ENCODE measurements around the gene MRPL2.
"Not testable (repeated sequence)": the region's sequence is repeated elsewhere in the genome, so short reads cannot be mapped to it uniquely, and the experiment has no call there.

The MRPL2 gene

GRCh38 chr6:43052842-43053544, 6.2 kb downstream of the MRPL2 start:
- H3K27me3 Mint-ChIP-seq, result no peaks in the 10 kb centered on the region
- H3K36me3 Mint-ChIP-seq, result peaks cover 16% of the 10 kb centered on the region
- H3K4me3 Mint-ChIP-seq, result peak overlapping the region; percentile 97
- no peak for DNase-seq (ENCODE audit: low spot score in 2 of 2)
- peaks cover 31% of the 10 kb centered on the region for H3K4me1 Mint-ChIP-seq
- peak; percentile 14 for ATAC-seq (ENCODE audit: low read depth)
- H3K27ac Mint-ChIP-seq, result peak overlapping the region; percentile 96
- no peaks in the 10 kb centered on the region for H3K9me3 Mint-ChIP-seq

GRCh38 chr6:43052225-43052841, 6.9 kb downstream of the MRPL2 start:
- Mint-ChIP-seq H3K27me3 (no peaks in the 10 kb centered on the region), H3K36me3 (peaks cover 17% of the 10 kb centered on the region), H3K4me3 (peak overlapping the region; percentile 97), H3K4me1 (peaks cover 28% of the 10 kb centered on the region), H3K9me3 (no peaks in the 10 kb centered on the region), H3K27ac (peak overlapping the region; percentile 96)
- ATAC-seq (ENCODE audit: low read depth) (no peak), DNase-seq (ENCODE audit: low spot score in 2 of 2) (no peak)

- H3K4me3 Mint-ChIP-seq, result no peak overlapping the region
- no peaks in the 10 kb centered on the region for H3K27me3 Mint-ChIP-seq
- H3K36me3 Mint-ChIP-seq, result peaks cover 19% of the 10 kb centered on the region
- no peaks in the 10 kb centered on the region for H3K9me3 Mint-ChIP-seq
- H3K4me1 Mint-ChIP-seq, result peaks cover 28% of the 10 kb centered on the region
- DNase-seq (ENCODE audit: low spot score in 2 of 2) (no peak), ATAC-seq (ENCODE audit: low read depth) (no peak)
- H3K27ac Mint-ChIP-seq, result peak overlapping the region; percentile 96
Measured at GRCh38 chr6:43050981-43051380, 8.3 kb downstream of the MRPL2 start.

- Mint-ChIP-seq H3K27me3 (no peaks in the 10 kb centered on the region), H3K36me3 (peaks cover 27% of the 10 kb centered on the region), H3K4me3 (no peak overlapping the region), H3K9me3 (no peaks in the 10 kb centered on the region), H3K27ac (no peak overlapping the region), H3K4me1 (peaks cover 18% of the 10 kb centered on the region)
- ATAC-seq (ENCODE audit: low read depth), result no peak
- no peak for DNase-seq (ENCODE audit: low spot score in 2 of 2)
Measured at GRCh38 chr6:43047998-43048397, 11.2 kb downstream of the MRPL2 start.

GRCh38 chr6:43045371-43045930, 13.8 kb downstream of the MRPL2 start:
- no peak overlapping the region for H3K27ac Mint-ChIP-seq
- no peaks in the 10 kb centered on the region for H3K27me3 Mint-ChIP-seq
- H3K4me3 Mint-ChIP-seq, result no peak overlapping the region
- DNase-seq (ENCODE audit: low spot score in 2 of 2) (no peak), ATAC-seq (ENCODE audit: low read depth) (no peak)
- no peaks in the 10 kb centered on the region for H3K9me3 Mint-ChIP-seq
- peaks cover under 1% of the 10 kb centered on the region for H3K4me1 Mint-ChIP-seq
- H3K36me3 Mint-ChIP-seq, result peaks cover 28% of the 10 kb centered on the region

GRCh38 chr6:43043310-43043709, 15.9 kb downstream of the MRPL2 start:
- Mint-ChIP-seq H3K9me3 (no peaks in the 10 kb centered on the region), H3K4me3 (no peak overlapping the region), H3K27ac (no peak overlapping the region), H3K27me3 (no peaks in the 10 kb centered on the region), H3K4me1 (no peaks in the 10 kb centered on the region), H3K36me3 (peaks cover 25% of the 10 kb centered on the region)
- DNase-seq (ENCODE audit: low spot score in 2 of 2), result no peak
- no peak for ATAC-seq (ENCODE audit: low read depth)

GRCh38 chr6:43041475-43041874, 17.8 kb downstream of the MRPL2 start:
- not testable (repeated sequence) for H3K27me3 Mint-ChIP-seq; H3K27ac Mint-ChIP-seq; H3K4me1 Mint-ChIP-seq; H3K4me3 Mint-ChIP-seq; DNase-seq (ENCODE audit: low spot score in 2 of 2); H3K9me3 Mint-ChIP-seq; ATAC-seq (ENCODE audit: low read depth)
- peaks cover 27% of the 10 kb centered on the region for H3K36me3 Mint-ChIP-seq

- Mint-ChIP-seq H3K27ac (no peak overlapping the region), H3K4me1 (peaks cover 2% of the 10 kb centered on the region), H3K4me3 (no peak overlapping the region), H3K9me3 (no peaks in the 10 kb centered on the region), H3K36me3 (peaks cover 26% of the 10 kb centered on the region), H3K27me3 (no peaks in the 10 kb centered on the region)
- DNase-seq (ENCODE audit: low spot score in 2 of 2), result no peak
- ATAC-seq (ENCODE audit: low read depth), result no peak
Measured at GRCh38 chr6:43040542-43041257, 18.5 kb downstream of the MRPL2 start.

GRCh38 chr6:43038727-43039126, 20.5 kb downstream of the MRPL2 start:
- ATAC-seq (ENCODE audit: low read depth) (no peak), DNase-seq (ENCODE audit: low spot score in 2 of 2) (no peak)
- H3K4me3 Mint-ChIP-seq, result no peak overlapping the region
- H3K9me3 Mint-ChIP-seq, result no peaks in the 10 kb centered on the region
- H3K4me1 Mint-ChIP-seq, result peaks cover 2% of the 10 kb centered on the region
- peaks cover 27% of the 10 kb centered on the region for H3K36me3 Mint-ChIP-seq
- no peak overlapping the region for H3K27ac Mint-ChIP-seq
- H3K27me3 Mint-ChIP-seq, result no peaks in the 10 kb centered on the region

GRCh38 chr6:43037706-43038105, 21.5 kb downstream of the MRPL2 start:
- Mint-ChIP-seq H3K9me3 (no peaks in the 10 kb centered on the region), H3K36me3 (peaks cover 25% of the 10 kb centered on the region), H3K4me3 (no peak overlapping the region), H3K4me1 (peaks cover 2% of the 10 kb centered on the region), H3K27ac (peak overlapping the region; percentile 19), H3K27me3 (no peaks in the 10 kb centered on the region)
- ATAC-seq (ENCODE audit: low read depth) (no peak), DNase-seq (ENCODE audit: low spot score in 2 of 2) (no peak)

- Mint-ChIP-seq H3K27me3 (no peaks in the 10 kb centered on the region), H3K9me3 (no peaks in the 10 kb centered on the region), H3K4me1 (peaks cover 2% of the 10 kb centered on the region), H3K4me3 (no peak overlapping the region), H3K36me3 (peaks cover 23% of the 10 kb centered on the region), H3K27ac (peak overlapping the region; percentile 19)
- DNase-seq (ENCODE audit: low spot score in 2 of 2) (no peak), ATAC-seq (ENCODE audit: low read depth) (no peak)
Measured at GRCh38 chr6:43037197-43037596, 22.0 kb downstream of the MRPL2 start.

- no peak for ATAC-seq (ENCODE audit: low read depth)
- peaks cover 25% of the 10 kb centered on the region for H3K36me3 Mint-ChIP-seq
- H3K4me3 Mint-ChIP-seq, result no peak overlapping the region
- DNase-seq (ENCODE audit: low spot score in 2 of 2), result no peak
- peaks cover 2% of the 10 kb centered on the region for H3K4me1 Mint-ChIP-seq
- H3K27ac Mint-ChIP-seq, result no peak overlapping the region
- H3K9me3 Mint-ChIP-seq, result no peaks in the 10 kb centered on the region
- H3K27me3 Mint-ChIP-seq, result no peaks in the 10 kb centered on the region
Measured at GRCh38 chr6:43036712-43037111, 22.5 kb downstream of the MRPL2 start.

- H3K4me1 Mint-ChIP-seq, result peaks cover 2% of the 10 kb centered on the region
- no peaks in the 10 kb centered on the region for H3K9me3 Mint-ChIP-seq
- H3K27me3 Mint-ChIP-seq, result no peaks in the 10 kb centered on the region
- no peak overlapping the region for H3K27ac Mint-ChIP-seq
- peaks cover 23% of the 10 kb centered on the region for H3K36me3 Mint-ChIP-seq
- H3K4me3 Mint-ChIP-seq, result no peak overlapping the region
- DNase-seq (ENCODE audit: low spot score in 2 of 2) (no peak), ATAC-seq (ENCODE audit: low read depth) (no peak)
Measured at GRCh38 chr6:43035495-43036194, 23.6 kb downstream of the MRPL2 start.

- Mint-ChIP-seq H3K4me3 (no peak overlapping the region), H3K27me3 (no peaks in the 10 kb centered on the region), H3K36me3 (peaks cover 20% of the 10 kb centered on the region), H3K4me1 (peaks cover 2% of the 10 kb centered on the region), H3K9me3 (no peaks in the 10 kb centered on the region), H3K27ac (peak overlapping the region; percentile 56)
- DNase-seq (ENCODE audit: low spot score in 2 of 2) (no peak), ATAC-seq (ENCODE audit: low read depth) (no peak)
Measured at GRCh38 chr6:43034190-43034525, 25.1 kb downstream of the MRPL2 start.
